OCI-LY7 (cell line): ENCODE measurements around the gene VPS9D1. TPM values are rescaled to one million over a fixed set of nuclear protein-coding genes. Genes with fewer than 3 reads are reported as not detected.

Source experiments
- BruUV-seq: library from RNA; stranded (reverse); fragments of 400-500 nt; replicated peaks from 2 replicates; lab custom pipeline; 2021; lab: Mats Ljungman, UMichigan
- CTCF ChIA-PET: fragments of 300-600 bp; sonication (Branson Sonifier 250); formaldehyde crosslinking; loops from one replicate; lab custom pipeline; 2022; ENCODE audit warnings: antibody characterized with exemption; ENCODE audit not compliant: unreplicated experiment; lab: Charles Lee
- POLR2A ChIA-PET: fragments of 300-600 bp; sonication (Branson Sonifier 250); formaldehyde crosslinking; loops from one replicate; lab custom pipeline; 2022; ENCODE audit warnings: antibody characterized with exemption; lab: Charles Lee
- DNase-seq: peaks from one replicate; pipeline ENCODE4 v3.0.0-alpha.2; 2015; ENCODE audit warnings: low spot score
- H2AFZ ChIP-seq: fragments of 200-600 bp; sonication (generic), shearing (Covaris generic); 2 replicates; pipeline ENCODE4 v1.6.1; 2014; ENCODE audit warnings: mild to moderate bottlenecking, antibody characterized with exemption, low read length, moderate library complexity
- H3K27ac ChIP-seq: fragments of 200-600 bp; sonication (generic); 2 replicates; pipeline ENCODE4 v1.5.1; 2014; ENCODE audit warnings: mixed run types, low read depth, mild to moderate bottlenecking, moderate library complexity, low read length, inconsistent platforms; ENCODE audit not compliant: poor library complexity, severe bottlenecking
- H3K36me3 ChIP-seq: fragments of 200-600 bp; sonication (generic); 2 replicates; pipeline ENCODE4 v1.6.1; 2014; ENCODE audit warnings: mild to moderate bottlenecking, antibody characterized with exemption, low read length, moderate library complexity, mixed read lengths; ENCODE audit not compliant: insufficient read depth
- H3K4me1 ChIP-seq: fragments of 200-600 bp; sonication (generic); 2 replicates; pipeline ENCODE4 v1.5.1; 2014; ENCODE audit warnings: mild to moderate bottlenecking, low read length; ENCODE audit not compliant: insufficient read depth, poor library complexity, severe bottlenecking
- H3K4me2 ChIP-seq: fragments of 200-600 bp; sonication (generic); 2 replicates; pipeline ENCODE4 v1.6.1; 2014; ENCODE audit warnings: mild to moderate bottlenecking, low read length
- H3K4me3 ChIP-seq: fragments of 200-600 bp; sonication (generic); 2 replicates; pipeline ENCODE4 v1.5.1; 2014; ENCODE audit warnings: mild to moderate bottlenecking, low read depth, low read length; ENCODE audit not compliant: poor library complexity, severe bottlenecking
- H3K79me2 ChIP-seq: fragments of 200-600 bp; sonication (generic); 2 replicates; pipeline ENCODE4 v1.6.1; 2016; ENCODE audit warnings: low read depth, mild to moderate bottlenecking, low read length, moderate library complexity, mixed read lengths; ENCODE audit not compliant: insufficient read depth
- H3K9me2 ChIP-seq: fragments of 200-600 bp; sonication (generic); 2 replicates; pipeline ENCODE4 v1.6.1; 2016; ENCODE audit warnings: mild to moderate bottlenecking, low read length, mixed read lengths; ENCODE audit not compliant: insufficient read depth
- H3K9me3 ChIP-seq: fragments of 200-600 bp; sonication (generic); 2 replicates; pipeline ENCODE4 v1.6.1; 2014; ENCODE audit warnings: mild to moderate bottlenecking, mixed run types, low read length, mixed read lengths
- H4K20me1 ChIP-seq: fragments of 200-600 bp; sonication (generic); 2 replicates; pipeline ENCODE4 v1.6.1; 2014; ENCODE audit warnings: mild to moderate bottlenecking, antibody characterized with exemption, low read length, moderate library complexity, mixed read lengths; ENCODE audit not compliant: insufficient read depth
- EZH2phosphoT487 ChIP-seq: fragments of 200-600 bp; sonication (generic); IDR thresholded peaks from 2 replicates; pipeline ENCODE4 v1.6.1; 2018; ENCODE audit warnings: low read depth, borderline replicate concordance, mild to moderate bottlenecking, mixed run types, antibody characterized with exemption, low read length, moderate library complexity, mixed read lengths
- intact Hi-C: fragments of 100-400 bp; cut with micrococcal nuclease; formaldehyde crosslinking; loops from one replicate; pipeline ENCODE4 v1.10.0; 2022; ENCODE audit not compliant: unreplicated experiment
- total RNA-seq, 2 experiments: library from RNA; depleted of rRNA in 1 of 2; stranded (reverse); fragments of >200 nt in 1 of 2; shearing (Covaris generic) in 1 of 2; gene quantifications; 2 replicates each; pipeline ENCODE4 v1.2.3, GENCODE V29; 2014 to 2022
- TF ChIP-seq, protein P1 (sequence below): fragments of 200-600 bp; sonication (generic); conservative IDR thresholded peaks from 2 replicates; pipeline ENCODE4 v1.5.1; 2014; ENCODE audit warnings: mild to moderate bottlenecking, antibody characterized with exemption, low read length, moderate library complexity, mixed read lengths

The VPS9D1 gene
- total RNA-seq, 2 experiments from 2014 or later, result 3.1 to 4.6 TPM

DNA sequence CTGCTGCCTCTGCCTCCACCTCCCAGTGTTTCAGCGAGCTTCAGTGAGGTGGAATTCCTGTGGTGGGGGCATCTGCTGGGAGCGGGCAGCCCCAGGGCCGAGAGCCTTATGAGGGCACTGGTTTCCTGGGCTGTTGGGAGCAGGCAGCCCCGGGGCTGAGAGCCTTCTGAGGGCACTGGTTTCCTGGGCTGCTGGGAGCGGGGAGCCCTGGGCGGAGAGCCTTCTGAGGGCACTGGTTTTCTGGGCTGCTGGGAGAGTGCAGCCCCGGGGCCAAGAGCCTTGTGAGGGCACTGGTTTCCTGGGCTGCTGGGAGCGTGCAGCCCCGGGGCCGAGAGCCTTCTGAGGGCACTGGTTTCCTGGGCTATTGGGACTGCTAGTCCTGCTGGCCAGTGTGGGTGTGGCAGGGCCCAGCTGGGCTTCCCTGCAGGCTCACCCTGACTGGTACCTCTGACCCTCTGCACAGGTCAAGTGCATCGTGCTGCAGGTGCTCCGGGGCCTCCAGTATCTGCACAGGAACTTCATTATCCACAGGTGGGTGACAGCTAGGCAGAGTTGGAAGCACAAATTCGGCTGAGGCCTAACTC, 28.6 kb downstream of the VPS9D1 start:
- Histone ChIP-seq H3K4me2 (no peak overlapping the region), H3K4me3 (no peak overlapping the region), H3K79me2 (peaks cover 23% of the 10 kb centered on the region; the same call in 1 of the 2 replicates), H3K36me3 (peaks cover 82% of the 10 kb centered on the region), H3K4me1 (peaks cover 23% of the 10 kb centered on the region), H3K27ac (no peak overlapping the region), H2AFZ (no peak overlapping the region), H3K9me3 (no peaks in the 10 kb centered on the region), H4K20me1 (no peaks in the 10 kb centered on the region), H3K9me2 (no peaks in the 10 kb centered on the region)
- no TSS peak for BruUV-seq
- no peak for DNase-seq
- TF ChIP-seq EZH2phosphoT487, result no peak
- TF ChIP-seq, protein P1, sequence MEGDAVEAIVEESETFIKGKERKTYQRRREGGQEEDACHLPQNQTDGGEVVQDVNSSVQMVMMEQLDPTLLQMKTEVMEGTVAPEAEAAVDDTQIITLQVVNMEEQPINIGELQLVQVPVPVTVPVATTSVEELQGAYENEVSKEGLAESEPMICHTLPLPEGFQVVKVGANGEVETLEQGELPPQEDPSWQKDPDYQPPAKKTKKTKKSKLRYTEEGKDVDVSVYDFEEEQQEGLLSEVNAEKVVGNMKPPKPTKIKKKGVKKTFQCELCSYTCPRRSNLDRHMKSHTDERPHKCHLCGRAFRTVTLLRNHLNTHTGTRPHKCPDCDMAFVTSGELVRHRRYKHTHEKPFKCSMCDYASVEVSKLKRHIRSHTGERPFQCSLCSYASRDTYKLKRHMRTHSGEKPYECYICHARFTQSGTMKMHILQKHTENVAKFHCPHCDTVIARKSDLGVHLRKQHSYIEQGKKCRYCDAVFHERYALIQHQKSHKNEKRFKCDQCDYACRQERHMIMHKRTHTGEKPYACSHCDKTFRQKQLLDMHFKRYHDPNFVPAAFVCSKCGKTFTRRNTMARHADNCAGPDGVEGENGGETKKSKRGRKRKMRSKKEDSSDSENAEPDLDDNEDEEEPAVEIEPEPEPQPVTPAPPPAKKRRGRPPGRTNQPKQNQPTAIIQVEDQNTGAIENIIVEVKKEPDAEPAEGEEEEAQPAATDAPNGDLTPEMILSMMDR, result no peak
- ChIA-PET POLR2A (no interaction called here), CTCF (no interaction called here)
- intact Hi-C loops, result no loop called here

DNA sequence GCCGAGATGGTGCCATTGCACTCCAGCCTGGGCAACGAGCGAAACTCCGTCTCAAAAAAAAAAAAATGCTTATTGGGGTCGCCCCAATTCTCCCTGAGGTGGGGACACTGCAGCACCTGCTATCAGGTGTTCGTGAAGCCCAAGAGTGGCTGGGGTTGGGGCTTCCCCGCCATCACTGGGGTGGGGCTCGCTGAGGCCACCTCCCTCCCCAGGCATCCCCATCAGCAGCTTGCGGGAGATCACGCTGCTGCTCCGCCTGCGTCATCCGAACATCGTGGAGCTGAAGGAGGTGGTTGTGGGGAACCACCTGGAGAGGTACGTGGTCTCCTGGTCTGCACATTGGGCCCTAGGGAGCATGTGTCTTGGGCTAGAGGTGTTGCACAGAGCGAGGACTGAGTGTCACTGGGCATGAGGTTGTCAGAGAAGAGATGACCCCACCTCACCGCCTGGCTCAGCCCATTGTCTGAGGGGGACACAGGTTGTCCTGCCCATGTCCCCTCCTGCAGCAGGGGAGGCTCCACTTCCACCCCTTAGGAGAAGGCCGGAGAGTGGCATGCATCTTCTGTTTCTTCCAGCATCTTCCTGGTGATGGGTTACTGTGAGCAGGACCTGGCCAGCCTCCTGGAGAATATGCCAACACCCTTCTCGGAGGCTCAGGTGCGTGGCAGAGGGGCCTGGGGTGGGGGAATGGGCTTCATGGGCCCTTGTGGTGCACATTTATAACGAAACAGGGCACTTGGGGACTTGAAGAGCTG, 29.3 kb downstream of the VPS9D1 start:
- no peak overlapping the region for H3K27ac ChIP-seq
- H3K79me2 ChIP-seq, result peaks cover 25% of the 10 kb centered on the region; the same call in 1 of the 2 replicates
- ChIA-PET CTCF (no interaction called here), POLR2A (no interaction called here)
- no TSS peak for BruUV-seq
- H3K4me3 ChIP-seq, result no peak overlapping the region
- no peak overlapping the region for H2AFZ ChIP-seq
- H3K4me1 ChIP-seq, result peaks cover 18% of the 10 kb centered on the region
- H3K9me2 ChIP-seq, result no peaks in the 10 kb centered on the region
- no peaks in the 10 kb centered on the region for H4K20me1 ChIP-seq
- intact Hi-C loops, result no loop called here
- H3K36me3 ChIP-seq, result peaks cover 78% of the 10 kb centered on the region
- H3K9me3 ChIP-seq, result no peaks in the 10 kb centered on the region
- no peak for TF ChIP-seq EZH2phosphoT487
- TF ChIP-seq, protein P1, result no peak
- DNase-seq, result no peak
- H3K4me2 ChIP-seq, result no peak overlapping the region
